ENCODE measurements around the gene LRP10. TPM values are rescaled to one million over a fixed set of nuclear protein-coding genes. Genes with fewer than 3 reads are reported as not detected.
A peak's percentile ranks its signal among the peaks of the same experiment; 100 is the strongest.

Gene LRP10
- total and polyA plus RNA-seq, 2 of the 8 experiments (the other 6 are each of a cell fraction or from before 2014, with no cell fraction given) = 12.4 to 15.6 TPM

DNA sequence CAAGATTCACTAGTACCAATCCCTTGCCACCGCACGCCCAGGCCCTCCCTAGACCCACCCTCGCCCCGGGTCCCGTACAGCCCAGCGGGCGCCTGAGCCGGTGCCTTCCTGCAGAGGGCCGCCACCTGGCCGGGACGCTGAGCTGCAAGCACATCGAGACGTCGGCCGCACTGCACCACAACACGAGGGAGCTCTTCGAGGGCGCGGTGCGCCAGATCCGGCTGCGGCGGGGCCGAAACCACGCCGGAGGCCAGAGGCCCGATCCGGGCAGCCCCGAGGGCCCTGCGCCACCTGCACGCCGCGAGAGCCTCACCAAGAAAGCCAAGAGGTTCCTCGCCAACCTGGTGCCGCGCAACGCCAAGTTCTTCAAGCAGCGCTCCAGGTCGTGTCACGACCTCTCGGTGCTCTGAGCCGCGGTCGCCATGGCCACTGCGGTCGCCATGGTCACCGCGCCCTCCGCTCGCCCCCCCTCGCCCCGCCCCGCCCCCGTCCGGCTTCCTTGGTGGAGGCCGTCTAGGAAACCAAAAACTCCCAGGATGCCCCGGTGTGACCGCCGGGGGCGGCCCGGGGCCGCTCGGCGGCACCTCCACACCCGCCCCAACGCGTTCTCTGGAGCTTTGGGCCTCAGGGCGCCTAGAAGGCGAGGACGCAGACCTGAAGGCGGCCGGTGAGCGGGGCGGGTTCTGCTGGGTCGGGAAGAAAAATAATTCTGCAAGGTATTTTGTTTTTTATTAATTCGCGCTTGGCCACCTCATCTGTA is 15.1 kb downstream of the LRP10 start (continued):
- TF ChIP-seq TAF7 (optimal IDR thresholded peaks at IDR 0.05; ENCODE audit: borderline replicate concordance, low read depth, low read length) (peak; percentile 53), RNF2 (IDR thresholded peaks at IDR 0.05; ENCODE audit: borderline replicate concordance, low read depth, low read length, missing control alignments, poor library complexity, severe bottlenecking) (peak; percentile 46), SIN3A (conservative IDR thresholded peaks at IDR 0.05 in 1 of 2, IDR thresholded peaks at IDR 0.05 in 1 of 2; ENCODE audit: low read depth in 1 of 2, low read length in 2 of 2) (peak; percentile 45 to 64; a peak in 1 of 4 replicates), SIX5 (IDR thresholded peaks at IDR 0.05; ENCODE audit: low read depth, low read length) (no peak), POLR2A (IDR thresholded peaks at IDR 0.05; ENCODE audit: control extremely low read depth in 1 of 2, low read depth in 2 of 2, low read length in 2 of 2) (peak in 1 of 2 experiments; percentile 75; a peak in 2 of 3 replicates), SAP30 (IDR thresholded peaks at IDR 0.05; ENCODE audit: insufficient read depth, insufficient replicate concordance, low read length) (no peak), RBBP5 (IDR thresholded peaks at IDR 0.05; ENCODE audit: borderline replicate concordance, low read depth, low read length) (0 out of 2 replicates have a peak, but pooled peaks have one; percentile 46), CTBP2 (IDR thresholded peaks at IDR 0.05; ENCODE audit: borderline replicate concordance, insufficient read depth, insufficient read length, low read length) (no peak), HDAC6 (IDR thresholded peaks at IDR 0.05; ENCODE audit: low read depth, low read length) (no peak)
- TF ChIP-seq, protein P1, sequence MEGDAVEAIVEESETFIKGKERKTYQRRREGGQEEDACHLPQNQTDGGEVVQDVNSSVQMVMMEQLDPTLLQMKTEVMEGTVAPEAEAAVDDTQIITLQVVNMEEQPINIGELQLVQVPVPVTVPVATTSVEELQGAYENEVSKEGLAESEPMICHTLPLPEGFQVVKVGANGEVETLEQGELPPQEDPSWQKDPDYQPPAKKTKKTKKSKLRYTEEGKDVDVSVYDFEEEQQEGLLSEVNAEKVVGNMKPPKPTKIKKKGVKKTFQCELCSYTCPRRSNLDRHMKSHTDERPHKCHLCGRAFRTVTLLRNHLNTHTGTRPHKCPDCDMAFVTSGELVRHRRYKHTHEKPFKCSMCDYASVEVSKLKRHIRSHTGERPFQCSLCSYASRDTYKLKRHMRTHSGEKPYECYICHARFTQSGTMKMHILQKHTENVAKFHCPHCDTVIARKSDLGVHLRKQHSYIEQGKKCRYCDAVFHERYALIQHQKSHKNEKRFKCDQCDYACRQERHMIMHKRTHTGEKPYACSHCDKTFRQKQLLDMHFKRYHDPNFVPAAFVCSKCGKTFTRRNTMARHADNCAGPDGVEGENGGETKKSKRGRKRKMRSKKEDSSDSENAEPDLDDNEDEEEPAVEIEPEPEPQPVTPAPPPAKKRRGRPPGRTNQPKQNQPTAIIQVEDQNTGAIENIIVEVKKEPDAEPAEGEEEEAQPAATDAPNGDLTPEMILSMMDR (IDR thresholded peaks at IDR 0.05; ENCODE audit: control extremely low read depth in 1 of 3, insufficient read depth in 1 of 3, low read depth in 1 of 3, low read length in 3 of 3) = peak; percentile 17 to 35 (median 21); a peak in 3 of 4 replicates
- TF ChIP-seq, protein P2, sequence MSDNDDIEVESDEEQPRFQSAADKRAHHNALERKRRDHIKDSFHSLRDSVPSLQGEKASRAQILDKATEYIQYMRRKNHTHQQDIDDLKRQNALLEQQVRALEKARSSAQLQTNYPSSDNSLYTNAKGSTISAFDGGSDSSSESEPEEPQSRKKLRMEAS (IDR thresholded peaks at IDR 0.05) = peak; percentile 99
